Measurements from ENCODE around the gene DNAJC16.

DNAJC16 gene

GRCh38 chr1:15538771-15539170 lies 12.1 kb downstream of the DNAJC16 start:
- no peak for DNase-seq (ENCODE audit: low read depth in 3 of 3)

- DNase-seq (ENCODE audit: low read depth in 3 of 3): no peak
Observed at GRCh38 chr1:15540186-15540585, 13.5 kb downstream of the DNAJC16 start.

- DNase-seq (ENCODE audit: low read depth in 3 of 3): no peak
Observed at GRCh38 chr1:15541231-15541792, 14.7 kb downstream of the DNAJC16 start.

- no peak for DNase-seq (ENCODE audit: low read depth in 3 of 3)
Observed at GRCh38 chr1:15542388-15543250, 16.0 kb downstream of the DNAJC16 start.

- no peak for DNase-seq (ENCODE audit: low read depth in 3 of 3)
Observed at GRCh38 chr1:15543251-15543588, 16.6 kb downstream of the DNAJC16 start.

GRCh38 chr1:15543589-15544568 lies 17.2 kb downstream of the DNAJC16 start:
- DNase-seq (ENCODE audit: low read depth in 3 of 3): no peak

- no peak for DNase-seq (ENCODE audit: low read depth in 3 of 3)
Observed at GRCh38 chr1:15546641-15547040, 20.0 kb downstream of the DNAJC16 start.

- DNase-seq (ENCODE audit: low read depth in 3 of 3): no peak
Observed at GRCh38 chr1:15550573-15550972, 23.9 kb downstream of the DNAJC16 start.

GRCh38 chr1:15557008-15557407 lies 30.4 kb downstream of the DNAJC16 start:
- DNase-seq (ENCODE audit: low read depth in 3 of 3): no peak

GRCh38 chr1:15557594-15557993 lies 30.9 kb downstream of the DNAJC16 start:
- DNase-seq (ENCODE audit: low read depth in 3 of 3): no peak

- DNase-seq (ENCODE audit: low read depth in 3 of 3): no peak
Observed at GRCh38 chr1:15558516-15558915, 31.9 kb downstream of the DNAJC16 start.

GRCh38 chr1:15559189-15559810 lies 32.7 kb downstream of the DNAJC16 start:
- DNase-seq (ENCODE audit: low read depth in 3 of 3): no peak

- DNase-seq (ENCODE audit: low read depth in 3 of 3): no peak
Observed at GRCh38 chr1:15568387-15569073, 41.9 kb downstream of the DNAJC16 start.

GRCh38 chr1:15570861-15571260 lies 44.2 kb downstream of the DNAJC16 start:
- DNase-seq (ENCODE audit: low read depth in 3 of 3): no peak

GRCh38 chr1:15571266-15571665 lies 44.6 kb downstream of the DNAJC16 start:
- no peak for DNase-seq (ENCODE audit: low read depth in 3 of 3)

GRCh38 chr1:15573477-15573876 lies 46.8 kb downstream of the DNAJC16 start:
- DNase-seq (ENCODE audit: low read depth in 3 of 3): no peak

GRCh38 chr1:15574741-15575140 lies 48.1 kb downstream of the DNAJC16 start:
- DNase-seq (ENCODE audit: low read depth in 3 of 3): no peak

- DNase-seq (ENCODE audit: low read depth in 3 of 3): no peak
Observed at GRCh38 chr1:15575549-15576150, 49.0 kb downstream of the DNAJC16 start.

GRCh38 chr1:15577691-15578090 lies 51.0 kb downstream of the DNAJC16 start:
- no peak for DNase-seq (ENCODE audit: low read depth in 3 of 3)

GRCh38 chr1:15578921-15579682 lies 52.5 kb downstream of the DNAJC16 start:
- DNase-seq (ENCODE audit: low read depth in 3 of 3): no peak

All from stimulated activated CD4-positive, alpha-beta T cell treated with anti-CD3 and anti-CD28 coated beads, TNF-alpha, amount 100 ng/mL, for 4 hours (primary cell).